RWPE1 (cell line): Measurements from ENCODE around the gene EPHB2.
A peak's percentile ranks its signal among the peaks of the same experiment; 100 is the strongest.

Experiments used
- CTCF ChIA-PET: fragments of 350-600 bp; sonication (Branson Sonifier 250); formaldehyde crosslinking; extraction: SDS; loops from one replicate; lab custom pipeline; 2021; lab: Yijun Ruan, JAX
- POLR2A ChIA-PET: fragments of 400-600 bp; formaldehyde crosslinking; extraction: SDS; loops from one replicate; lab custom pipeline; 2020; ENCODE audit warnings: antibody characterized with exemption; ENCODE audit not compliant: low non-redundant PET; lab: Yijun Ruan, JAX
- DNase-seq: peaks from one replicate; pipeline ENCODE4 v3.0.0; 2012; ENCODE audit warnings: low spot score
- H3K27ac ChIP-seq: fragments of 450-650 bp; 2 replicates; pipeline ENCODE4 v1.5.1; 2017
- TF ChIP-seq, protein P1 (sequence below): fragments of 450-650 bp; conservative IDR thresholded peaks from 2 replicates; pipeline ENCODE4 v1.5.1; 2017; ENCODE audit warnings: low read depth, mild to moderate bottlenecking

EPHB2 gene

DNA sequence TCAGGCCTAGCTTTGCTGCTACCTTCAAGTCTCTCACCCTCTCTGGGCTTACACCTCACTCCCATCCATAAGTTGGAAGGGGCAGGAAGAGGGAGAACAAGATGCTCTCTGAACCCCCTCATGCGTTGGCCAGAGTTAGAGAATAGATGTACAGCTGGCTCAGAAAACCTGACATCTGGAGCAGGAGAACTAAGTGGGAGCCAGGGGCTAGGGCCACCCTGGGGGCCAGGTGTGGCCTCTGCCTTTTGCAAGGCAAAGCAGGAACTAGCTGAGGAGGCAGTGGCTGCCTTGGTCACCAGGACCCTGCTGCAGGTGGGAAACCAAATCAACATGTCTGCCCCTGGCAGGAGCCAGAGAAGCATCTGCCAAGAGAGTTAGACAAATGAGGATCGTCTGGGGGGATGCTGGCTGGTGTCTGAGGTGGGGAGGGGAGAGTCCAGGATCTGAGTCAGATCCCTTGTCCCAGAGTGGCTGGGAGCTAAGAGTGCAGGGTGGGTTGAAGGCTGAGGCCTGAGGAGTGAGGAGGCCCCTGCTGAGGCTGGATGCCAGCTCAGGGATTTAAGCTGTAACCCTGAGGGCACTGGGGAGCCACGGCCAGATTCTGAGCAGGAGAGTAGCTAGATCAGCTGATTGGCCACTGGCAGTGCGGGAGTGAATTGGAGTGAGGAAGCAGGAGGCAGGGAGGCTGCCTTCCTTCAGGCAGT, 115.0 kb downstream of the EPHB2 start:
- ChIA-PET CTCF (interaction anchor here (0.7 kb wide), 1 partner anchor 120 kb away, joined by 3 read pairs; no protein-coding TSS in a partner anchor), POLR2A (no interaction called here)
- DNase-seq: no peak
- peak overlapping the region; percentile 31 for H3K27ac ChIP-seq
- TF ChIP-seq, protein P1, sequence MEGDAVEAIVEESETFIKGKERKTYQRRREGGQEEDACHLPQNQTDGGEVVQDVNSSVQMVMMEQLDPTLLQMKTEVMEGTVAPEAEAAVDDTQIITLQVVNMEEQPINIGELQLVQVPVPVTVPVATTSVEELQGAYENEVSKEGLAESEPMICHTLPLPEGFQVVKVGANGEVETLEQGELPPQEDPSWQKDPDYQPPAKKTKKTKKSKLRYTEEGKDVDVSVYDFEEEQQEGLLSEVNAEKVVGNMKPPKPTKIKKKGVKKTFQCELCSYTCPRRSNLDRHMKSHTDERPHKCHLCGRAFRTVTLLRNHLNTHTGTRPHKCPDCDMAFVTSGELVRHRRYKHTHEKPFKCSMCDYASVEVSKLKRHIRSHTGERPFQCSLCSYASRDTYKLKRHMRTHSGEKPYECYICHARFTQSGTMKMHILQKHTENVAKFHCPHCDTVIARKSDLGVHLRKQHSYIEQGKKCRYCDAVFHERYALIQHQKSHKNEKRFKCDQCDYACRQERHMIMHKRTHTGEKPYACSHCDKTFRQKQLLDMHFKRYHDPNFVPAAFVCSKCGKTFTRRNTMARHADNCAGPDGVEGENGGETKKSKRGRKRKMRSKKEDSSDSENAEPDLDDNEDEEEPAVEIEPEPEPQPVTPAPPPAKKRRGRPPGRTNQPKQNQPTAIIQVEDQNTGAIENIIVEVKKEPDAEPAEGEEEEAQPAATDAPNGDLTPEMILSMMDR: no peak

DNA sequence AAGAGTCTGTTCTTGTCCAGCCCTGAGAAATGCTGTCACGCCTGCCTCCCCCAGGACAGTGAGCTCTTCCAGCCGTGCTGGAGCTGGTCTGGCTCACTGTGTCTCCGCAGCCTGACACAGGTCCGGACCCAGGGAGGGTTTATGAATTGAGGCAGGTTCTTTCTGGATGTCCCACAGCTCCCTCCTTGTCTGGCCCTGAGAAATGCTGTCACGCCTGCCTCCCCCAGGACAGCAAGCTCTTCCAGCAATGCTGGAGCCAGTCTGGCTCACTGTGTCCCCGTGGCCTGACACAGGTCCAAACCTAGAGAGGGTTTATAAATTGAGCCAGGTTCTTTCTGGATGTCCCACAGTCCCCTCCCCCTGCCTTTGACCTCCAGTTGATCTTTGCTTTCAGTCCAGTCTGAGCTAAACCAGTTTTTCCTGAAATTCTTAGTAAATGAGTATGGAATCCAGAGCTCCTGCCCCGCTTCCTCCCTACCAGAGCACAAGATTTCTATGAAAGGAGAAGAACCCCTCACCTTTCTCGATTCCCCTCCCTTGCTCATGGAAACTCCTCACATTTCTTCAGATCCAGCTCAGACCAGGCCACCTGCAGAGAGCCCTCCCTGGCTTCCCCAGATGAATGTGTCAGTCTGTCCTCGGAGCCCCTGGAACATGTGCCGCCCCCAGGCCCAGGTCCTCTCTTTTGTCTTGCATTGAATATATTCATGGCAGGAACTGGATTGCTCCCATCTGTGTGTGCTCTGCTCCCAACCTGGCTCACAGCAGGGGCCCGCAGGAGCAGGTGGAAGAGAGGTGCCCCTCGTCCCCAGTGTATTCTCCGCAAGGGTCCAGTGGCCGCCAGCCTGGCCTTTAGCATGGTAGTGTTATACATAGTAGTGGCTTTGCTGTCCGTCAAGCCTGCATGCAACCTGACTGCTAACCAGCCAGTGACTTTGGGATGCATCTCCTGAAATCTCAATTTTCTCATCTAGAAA, 116.3 kb downstream of the EPHB2 start:
- TF ChIP-seq, protein P1: no peak
- H3K27ac ChIP-seq: peak overlapping the region; percentile 44
- DNase-seq: peak; percentile 78
- POLR2A ChIA-PET: no interaction called here
- CTCF ChIA-PET: interaction anchor here (0.6 to 0.7 kb wide), 2 partner anchors 79 to 121 kb away, joined by 3 read pairs; no protein-coding TSS in a partner anchor

DNA sequence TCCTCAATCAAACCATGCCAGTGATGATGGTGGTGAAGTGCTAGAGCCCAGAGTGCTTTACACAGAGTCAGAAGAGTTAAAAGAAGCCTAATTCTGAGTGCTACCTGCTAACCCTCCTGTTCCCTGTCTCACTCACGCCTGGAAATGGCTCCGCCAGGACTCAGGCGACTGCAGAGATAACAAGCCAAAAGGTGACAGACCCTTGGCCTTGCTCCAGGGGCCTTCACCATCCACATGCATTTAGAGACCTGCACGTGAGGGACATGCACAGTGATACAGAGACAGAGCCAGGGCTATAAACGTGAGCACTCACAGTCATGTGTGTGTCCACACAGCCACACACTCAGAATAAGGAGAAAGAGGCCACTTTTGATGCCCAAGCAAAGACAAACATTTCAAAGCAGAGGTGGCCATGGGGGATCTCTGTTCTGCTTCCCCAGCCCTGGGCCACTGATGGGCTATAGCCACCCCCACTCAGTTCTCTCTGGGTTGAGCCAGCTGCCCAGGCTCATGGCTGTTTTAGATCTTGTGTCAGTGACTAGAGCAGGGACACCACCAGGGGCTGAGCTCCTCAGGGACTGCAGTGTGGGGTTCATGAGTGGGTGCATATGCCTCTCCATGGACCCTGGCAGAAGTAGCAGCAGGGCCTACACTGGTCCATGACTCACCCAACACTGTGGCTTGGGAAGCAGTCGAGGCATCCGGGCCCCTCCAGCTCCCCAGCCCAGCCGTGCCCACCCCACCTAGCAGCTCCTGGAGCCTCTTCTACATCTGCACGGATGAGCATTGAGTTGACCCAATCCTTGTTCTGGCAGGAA, 117.2 kb downstream of the EPHB2 start:
- ChIA-PET CTCF (interaction anchor here (0.5 kb wide), 1 partner anchor 1095 kb away, joined by 4 read pairs; no protein-coding TSS in a partner anchor), POLR2A (no interaction called here)
- no peak for DNase-seq

DNA sequence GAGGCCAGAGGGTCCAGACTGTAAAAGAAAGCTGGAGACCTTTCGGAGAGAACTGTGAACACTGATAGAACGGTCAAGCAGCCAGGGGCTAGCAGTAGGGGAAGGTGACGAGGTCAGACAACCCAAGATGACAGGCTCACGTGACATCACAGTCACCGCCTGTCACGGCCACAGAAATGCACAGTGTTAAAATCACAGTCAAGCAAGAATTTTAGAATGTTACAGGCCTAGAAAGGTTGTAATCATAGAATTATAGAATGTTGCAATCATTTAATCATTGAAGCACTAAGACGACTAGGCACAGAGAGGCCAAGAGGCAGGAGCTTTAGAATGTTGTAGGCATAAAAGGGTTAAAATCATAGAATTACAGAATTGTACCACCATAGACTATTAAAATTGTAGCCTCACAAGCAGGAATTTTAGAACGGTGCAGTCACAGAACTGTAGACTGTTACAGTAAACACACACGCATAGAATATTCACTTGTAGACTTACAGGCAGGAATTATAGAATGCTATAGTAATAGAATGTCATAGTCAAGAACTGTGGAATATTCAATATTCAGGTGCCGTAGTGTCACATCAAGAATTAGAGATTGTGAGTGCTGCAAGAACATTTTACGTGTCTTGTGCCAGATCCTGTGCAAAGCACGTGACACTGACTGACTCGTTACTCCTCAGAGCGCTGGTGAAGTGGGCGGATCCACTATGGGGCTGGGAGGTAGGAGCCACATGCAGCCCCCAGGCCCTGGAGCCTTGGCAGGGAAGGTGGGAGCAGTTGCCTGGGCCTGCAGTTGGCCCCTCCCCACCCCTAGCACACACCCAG, 118.1 kb downstream of the EPHB2 start:
- POLR2A ChIA-PET: no interaction called here
- CTCF ChIA-PET: interaction anchor here (0.5 kb wide), 1 partner anchor 1095 kb away, joined by 4 read pairs; no protein-coding TSS in a partner anchor
- H3K27ac ChIP-seq: peak overlapping the region; percentile 98
- TF ChIP-seq, protein P1: no peak
- peak; percentile 55 for DNase-seq

More for the DNA sequence above, 117.2 kb downstream of the EPHB2 start:
- peak overlapping the region; percentile 98 for H3K27ac ChIP-seq
- TF ChIP-seq, protein P1: no peak

DNA sequence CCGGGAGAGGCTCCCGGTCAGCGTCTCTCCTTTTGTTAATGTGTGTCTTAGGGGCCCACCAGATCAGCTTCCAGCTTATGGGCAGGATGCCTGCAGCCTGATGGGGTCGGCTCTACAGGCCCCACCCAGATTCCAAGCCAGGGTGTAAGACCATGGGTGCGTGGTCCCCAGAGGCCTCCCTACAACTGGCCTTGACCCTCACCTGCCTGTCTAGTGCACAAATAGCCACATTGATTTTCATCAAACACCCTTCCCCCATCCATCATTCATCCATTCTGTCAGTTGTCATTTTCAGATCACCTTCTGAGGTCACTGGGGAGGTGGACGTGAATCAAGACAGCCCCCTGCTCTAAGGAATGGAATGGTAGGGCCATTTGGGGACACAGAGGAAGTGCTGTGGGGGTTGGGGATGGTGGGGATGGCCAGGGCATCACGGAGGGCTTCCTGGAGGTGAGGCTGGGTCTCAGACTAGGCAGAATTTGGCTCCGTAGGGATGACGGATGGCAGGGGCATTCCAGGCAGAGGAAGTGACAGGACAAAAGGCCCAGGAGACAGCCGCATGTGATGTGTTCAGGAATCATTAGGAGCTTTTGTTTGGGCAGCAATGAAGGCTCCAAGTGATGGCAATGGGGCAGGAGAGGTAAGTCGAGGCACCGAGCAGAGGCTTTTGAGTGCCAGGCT, 118.8 kb downstream of the EPHB2 start:
- H3K27ac ChIP-seq: peak overlapping the region; percentile 98
- TF ChIP-seq, protein P1: no peak
- ChIA-PET CTCF (interaction anchor here (0.6 kb wide), 1 partner anchor 474 kb away, joined by 3 read pairs; no protein-coding TSS in a partner anchor), POLR2A (no interaction called here)
- no peak for DNase-seq
